ENCODE measurements around the gene TRPC4AP. TPM values are rescaled to one million over a fixed set of nuclear protein-coding genes. Genes with fewer than 3 reads are reported as not detected.

TRPC4AP gene
- total RNA-seq, 2 donors from 2014 or later: 84.2 to 103 TPM

GRCh38 chr20:34965051-34965450 lies 127.6 kb downstream of the TRPC4AP start:
- Histone ChIP-seq H3K9me3 (ENCODE audit: control insufficient read depth, low read length) (no peaks in the 10 kb centered on the region), H3K9ac (ENCODE audit: extremely low read depth, low read length, poor library complexity, severe bottlenecking) (no peak overlapping the region), H3K4me3 (ENCODE audit: low read length) (no peak overlapping the region), H3K4me1 (ENCODE audit: control insufficient read depth, insufficient read depth, low read length) (no peaks in the 10 kb centered on the region), H3K27me3 (ENCODE audit: control insufficient read depth, insufficient read depth, low read length, poor library complexity, severe bottlenecking) (no peaks in the 10 kb centered on the region), H3K36me3 (ENCODE audit: control insufficient read depth, insufficient read depth, low read length) (no peaks in the 10 kb centered on the region), H3K27ac (ENCODE audit: low read depth, low read length) (no peak overlapping the region)
- peak overlapping the region; percentile 44 for H3K27ac Mint-ChIP-seq
- no peak for TF ChIP-seq CTCF (conservative IDR thresholded peaks at IDR 0.05)
- no peak for DNase-seq
- H3K36me3 Mint-ChIP-seq (ENCODE audit: low read depth): no peaks in the 10 kb centered on the region
- no peaks in the 10 kb centered on the region for H3K9me3 Mint-ChIP-seq
- 89% methylated on average over 5 of the region's 5 CpGs for WGBS, 2 experiments (ENCODE audit: insufficient coverage in 1 of 2, insufficient read length in 1 of 2)
- no peak overlapping the region for H3K4me3 Mint-ChIP-seq
- no peaks in the 10 kb centered on the region for H3K27me3 Mint-ChIP-seq (ENCODE audit: insufficient read depth)
- peaks cover 5% of the 10 kb centered on the region for H3K4me1 Mint-ChIP-seq

GRCh38 chr20:34964486-34964885 lies 128.1 kb downstream of the TRPC4AP start:
- H3K4me1 ChIP-seq (ENCODE audit: control insufficient read depth, insufficient read depth, low read length): no peaks in the 10 kb centered on the region
- no peak overlapping the region for H3K4me3 Mint-ChIP-seq
- no peak overlapping the region for H3K4me3 ChIP-seq (ENCODE audit: low read length)
- peaks cover 5% of the 10 kb centered on the region for H3K4me1 Mint-ChIP-seq
- H3K9me3 Mint-ChIP-seq: no peaks in the 10 kb centered on the region
- no peaks in the 10 kb centered on the region for H3K36me3 ChIP-seq (ENCODE audit: control insufficient read depth, insufficient read depth, low read length)
- no peaks in the 10 kb centered on the region for H3K36me3 Mint-ChIP-seq (ENCODE audit: low read depth)
- H3K27me3 ChIP-seq (ENCODE audit: control insufficient read depth, insufficient read depth, low read length, poor library complexity, severe bottlenecking): no peaks in the 10 kb centered on the region
- H3K9me3 ChIP-seq (ENCODE audit: control insufficient read depth, low read length): no peaks in the 10 kb centered on the region
- no peaks in the 10 kb centered on the region for H3K27me3 Mint-ChIP-seq (ENCODE audit: insufficient read depth)
- DNase-seq: no peak
- no peak overlapping the region for H3K9ac ChIP-seq (ENCODE audit: extremely low read depth, low read length, poor library complexity, severe bottlenecking)
- H3K27ac ChIP-seq (ENCODE audit: low read depth, low read length): no peak overlapping the region
- WGBS, 2 experiments (ENCODE audit: insufficient coverage in 1 of 2, insufficient read length in 1 of 2): 94 to 97% methylated on average over 5 of the region's 5 CpGs
- H3K27ac Mint-ChIP-seq: no peak overlapping the region
- no peak for TF ChIP-seq CTCF (conservative IDR thresholded peaks at IDR 0.05)

GRCh38 chr20:34956751-34957472 lies 135.7 kb downstream of the TRPC4AP start:
- Mint-ChIP-seq H3K27ac (peak overlapping the region; percentile 98), H3K36me3 (ENCODE audit: low read depth) (no peaks in the 10 kb centered on the region), H3K27me3 (ENCODE audit: insufficient read depth) (no peaks in the 10 kb centered on the region), H3K9me3 (peaks cover 2% of the 10 kb centered on the region), H3K4me3 (no peak overlapping the region), H3K4me1 (peaks cover 33% of the 10 kb centered on the region)
- Histone ChIP-seq H3K9ac (ENCODE audit: extremely low read depth, low read length, poor library complexity, severe bottlenecking) (no peak overlapping the region), H3K27me3 (ENCODE audit: control insufficient read depth, insufficient read depth, low read length, poor library complexity, severe bottlenecking) (no peaks in the 10 kb centered on the region), H3K27ac (ENCODE audit: low read depth, low read length) (peak overlapping the region; percentile 70), H3K36me3 (ENCODE audit: control insufficient read depth, insufficient read depth, low read length) (no peaks in the 10 kb centered on the region), H3K9me3 (ENCODE audit: control insufficient read depth, low read length) (no peaks in the 10 kb centered on the region), H3K4me3 (ENCODE audit: low read length) (no peak overlapping the region), H3K4me1 (ENCODE audit: control insufficient read depth, insufficient read depth, low read length) (peaks cover 4% of the 10 kb centered on the region)
- WGBS, 2 experiments (ENCODE audit: insufficient coverage in 1 of 2, insufficient read length in 1 of 2): 87 to 93% methylated on average over 21 of the region's 21 CpGs
- no peak for TF ChIP-seq CTCF (conservative IDR thresholded peaks at IDR 0.05)
- no peak for DNase-seq
